Mucosa of stomach (tissue), 1 donor: ENCODE data around the gene SLK.

Source experiments
- H3K27me3 ChIP-seq: one replicate; pipeline ENCODE4 v1.7.0; 2013; ENCODE audit warnings: mild to moderate bottlenecking, low read length; ENCODE audit not compliant: control insufficient read depth, insufficient read depth
- H3K36me3 ChIP-seq: one replicate; pipeline ENCODE4 v1.7.0; 2013; ENCODE audit warnings: low read length; ENCODE audit not compliant: control insufficient read depth, insufficient read depth
- H3K4me1 ChIP-seq: one replicate; pipeline ENCODE4 v1.7.0; 2013; ENCODE audit warnings: mild to moderate bottlenecking, low read length; ENCODE audit not compliant: control insufficient read depth, insufficient read depth
- H3K4me3 ChIP-seq: one replicate; pipeline ENCODE4 v1.7.0; 2013; ENCODE audit warnings: low read length
- H3K9ac ChIP-seq: one replicate; pipeline ENCODE4 v1.7.0; 2013; ENCODE audit warnings: mild to moderate bottlenecking, low read length, moderate library complexity
- H3K9me3 ChIP-seq: one replicate; pipeline ENCODE4 v1.7.0; 2013; ENCODE audit warnings: mild to moderate bottlenecking, low read length, moderate library complexity; ENCODE audit not compliant: control insufficient read depth
- donor health status: Pancreatic carcinoma.

The SLK gene

GRCh38 chr10:104049504-104050250, 82.7 kb downstream of the SLK start:
- no peaks in the 10 kb centered on the region for H3K36me3 ChIP-seq
- H3K9ac ChIP-seq = no peak overlapping the region
- peaks cover 60% of the 10 kb centered on the region for H3K4me1 ChIP-seq
- no peaks in the 10 kb centered on the region for H3K27me3 ChIP-seq
- no peak overlapping the region for H3K4me3 ChIP-seq
- H3K9me3 ChIP-seq = no peaks in the 10 kb centered on the region

- Histone ChIP-seq H3K36me3 (no peaks in the 10 kb centered on the region), H3K9me3 (no peaks in the 10 kb centered on the region), H3K4me1 (peaks cover 49% of the 10 kb centered on the region), H3K9ac (no peak overlapping the region), H3K27me3 (no peaks in the 10 kb centered on the region), H3K4me3 (no peak overlapping the region)
Measured at GRCh38 chr10:104052431-104052830, 85.5 kb downstream of the SLK start.

GRCh38 chr10:104053201-104053600, 86.3 kb downstream of the SLK start:
- H3K4me3 ChIP-seq = no peak overlapping the region
- no peak overlapping the region for H3K9ac ChIP-seq
- no peaks in the 10 kb centered on the region for H3K36me3 ChIP-seq
- no peaks in the 10 kb centered on the region for H3K9me3 ChIP-seq
- H3K4me1 ChIP-seq = peaks cover 49% of the 10 kb centered on the region
- no peaks in the 10 kb centered on the region for H3K27me3 ChIP-seq

- no peaks in the 10 kb centered on the region for H3K27me3 ChIP-seq
- H3K4me1 ChIP-seq = peaks cover 40% of the 10 kb centered on the region
- H3K9me3 ChIP-seq = no peaks in the 10 kb centered on the region
- no peak overlapping the region for H3K4me3 ChIP-seq
- H3K36me3 ChIP-seq = no peaks in the 10 kb centered on the region
- H3K9ac ChIP-seq = no peak overlapping the region
Measured at GRCh38 chr10:104054430-104054829, 87.5 kb downstream of the SLK start.

- H3K9ac ChIP-seq = no peak overlapping the region
- H3K4me1 ChIP-seq = peaks cover 17% of the 10 kb centered on the region
- H3K4me3 ChIP-seq = no peak overlapping the region
- H3K27me3 ChIP-seq = no peaks in the 10 kb centered on the region
- H3K9me3 ChIP-seq = no peaks in the 10 kb centered on the region
- H3K36me3 ChIP-seq = no peaks in the 10 kb centered on the region
Measured at GRCh38 chr10:104056619-104057273, 89.8 kb downstream of the SLK start.

- Histone ChIP-seq H3K36me3 (no peaks in the 10 kb centered on the region), H3K9ac (no peak overlapping the region), H3K9me3 (no peaks in the 10 kb centered on the region), H3K4me3 (no peak overlapping the region), H3K27me3 (no peaks in the 10 kb centered on the region), H3K4me1 (peaks cover 9% of the 10 kb centered on the region)
Measured at GRCh38 chr10:104057717-104058116, 90.8 kb downstream of the SLK start.

- Histone ChIP-seq H3K4me1 (no peaks in the 10 kb centered on the region), H3K9me3 (no peaks in the 10 kb centered on the region), H3K4me3 (no peak overlapping the region), H3K36me3 (no peaks in the 10 kb centered on the region), H3K27me3 (no peaks in the 10 kb centered on the region), H3K9ac (no peak overlapping the region)
Measured at GRCh38 chr10:104059364-104059763, 92.4 kb downstream of the SLK start.

- Histone ChIP-seq H3K36me3 (no peaks in the 10 kb centered on the region), H3K27me3 (no peaks in the 10 kb centered on the region), H3K4me3 (no peak overlapping the region), H3K4me1 (no peaks in the 10 kb centered on the region), H3K9me3 (no peaks in the 10 kb centered on the region), H3K9ac (no peak overlapping the region)
Measured at GRCh38 chr10:104061196-104061595, 94.3 kb downstream of the SLK start.

GRCh38 chr10:104065748-104066147, 98.8 kb downstream of the SLK start:
- no peaks in the 10 kb centered on the region for H3K9me3 ChIP-seq

GRCh38 chr10:104066945-104067344, 100.0 kb downstream of the SLK start:
- Histone ChIP-seq H3K27me3 (no peaks in the 10 kb centered on the region), H3K9ac (no peak overlapping the region), H3K36me3 (no peaks in the 10 kb centered on the region), H3K4me1 (peaks cover 25% of the 10 kb centered on the region), H3K4me3 (no peak overlapping the region), H3K9me3 (no peaks in the 10 kb centered on the region)

More at GRCh38 chr10:104065748-104066147, 98.8 kb downstream of the SLK start:
- Histone ChIP-seq H3K27me3 (no peaks in the 10 kb centered on the region), H3K9ac (no peak overlapping the region), H3K4me3 (no peak overlapping the region), H3K36me3 (no peaks in the 10 kb centered on the region), H3K4me1 (peaks cover 25% of the 10 kb centered on the region)

GRCh38 chr10:104067525-104067924, 100.6 kb downstream of the SLK start:
- H3K27me3 ChIP-seq = no peaks in the 10 kb centered on the region
- H3K4me3 ChIP-seq = no peak overlapping the region

GRCh38 chr10:104069613-104070012, 102.7 kb downstream of the SLK start:
- H3K4me3 ChIP-seq = no peak overlapping the region
- no peak overlapping the region for H3K9ac ChIP-seq
- no peaks in the 10 kb centered on the region for H3K9me3 ChIP-seq
- H3K27me3 ChIP-seq = no peaks in the 10 kb centered on the region
- no peaks in the 10 kb centered on the region for H3K36me3 ChIP-seq
- H3K4me1 ChIP-seq = peaks cover 25% of the 10 kb centered on the region

More at GRCh38 chr10:104067525-104067924, 100.6 kb downstream of the SLK start:
- H3K4me1 ChIP-seq = peaks cover 25% of the 10 kb centered on the region
- H3K9ac ChIP-seq = no peak overlapping the region
- no peaks in the 10 kb centered on the region for H3K36me3 ChIP-seq
- no peaks in the 10 kb centered on the region for H3K9me3 ChIP-seq
